ENCODE measurements around the gene ADAP1. TPM values are rescaled to one million over a fixed set of nuclear protein-coding genes. Genes with fewer than 3 reads are reported as not detected.

The ADAP1 gene
- total and polyA plus RNA-seq, 2 of the 8 experiments (the other 6 are each of a cell fraction or from before 2014, with no cell fraction given), result 5.8 to 6.1 TPM

DNA sequence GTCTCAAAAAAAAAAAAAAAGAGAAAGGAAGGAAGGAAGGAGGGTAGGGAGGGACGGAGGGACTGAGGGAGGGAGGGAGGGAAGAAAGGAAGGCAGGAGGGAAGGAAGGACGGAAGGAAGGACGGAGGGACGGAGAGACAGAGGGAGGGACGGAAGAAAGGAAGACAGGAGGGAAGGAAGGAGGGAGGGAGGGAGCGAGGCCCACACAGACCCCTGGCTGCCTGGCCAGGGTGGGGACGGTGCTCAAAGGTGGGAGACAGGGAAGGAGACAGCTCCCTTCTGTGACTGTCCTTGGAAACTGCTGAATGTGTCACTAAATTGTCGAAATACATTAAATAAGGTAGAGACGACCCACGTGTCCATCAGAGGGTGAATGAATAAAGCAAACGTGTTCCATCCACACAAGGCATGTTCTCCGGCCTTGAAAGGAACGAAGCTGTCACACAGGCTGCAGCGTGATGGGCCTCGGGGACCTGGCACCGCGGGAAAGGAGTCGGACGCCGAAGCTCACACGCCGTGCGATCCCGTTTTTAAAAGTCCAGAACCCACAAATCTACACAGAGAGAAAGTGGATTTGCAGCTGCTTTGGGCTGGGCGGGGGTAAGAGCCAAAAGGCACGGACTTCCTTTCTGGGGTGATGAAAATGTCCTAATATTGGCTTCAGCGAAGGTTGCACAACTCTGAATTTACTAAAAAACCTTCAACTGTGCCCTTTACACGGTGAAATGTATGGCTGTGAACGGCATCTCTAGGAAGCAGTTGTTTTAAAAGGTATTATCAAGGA, 23.3 kb downstream of the ADAP1 start (continued):
- TF ChIP-seq, protein P1, sequence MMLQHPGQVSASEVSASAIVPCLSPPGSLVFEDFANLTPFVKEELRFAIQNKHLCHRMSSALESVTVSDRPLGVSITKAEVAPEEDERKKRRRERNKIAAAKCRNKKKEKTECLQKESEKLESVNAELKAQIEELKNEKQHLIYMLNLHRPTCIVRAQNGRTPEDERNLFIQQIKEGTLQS (IDR thresholded peaks at IDR 0.05; ENCODE audit: insufficient read depth, low read depth, low read length), result no peak
- TF ChIP-seq SAP30 (IDR thresholded peaks at IDR 0.05; ENCODE audit: insufficient read depth, insufficient replicate concordance, low read length), result no peak
- TF ChIP-seq POLR2AphosphoS5 (IDR thresholded peaks at IDR 0.05; ENCODE audit: low read depth, low read length), result no peak
- no peak for TF ChIP-seq TBP (IDR thresholded peaks at IDR 0.05; ENCODE audit: low read depth, low read length)
